Hypothalamus (tissue), 51 donors: Measurements from ENCODE around the gene OVOL2.
"Not testable (repeated sequence)": the region's sequence is repeated elsewhere in the genome, so short reads cannot be mapped to it uniquely, and the experiment has no call there.

Source experiments
- DNase-seq, 51 donors: peaks; one replicate each; lab custom pipeline; 2025; lab: John Stamatoyannopoulos, UW

OVOL2 gene

GRCh38 chr20:18057101-18057993 lies at the start of gene OVOL2:
Gene OVOL2, minus strand, starts transcription at chr20:18057916. Its CDS starts 282 bp downstream, at chr20:18057634.
- no peak for DNase-seq

GRCh38 chr20:18103497-18103896 lies 45.8 kb upstream of the OVOL2 start:
- no peak for DNase-seq

GRCh38 chr20:18101125-18101810 lies 43.6 kb upstream of the OVOL2 start:
- DNase-seq, result peak in 5 of 51 donors; percentile 3 to 9 (median 4)

- DNase-seq, result not testable (repeated sequence)
These were observed 42.9 kb upstream of the OVOL2 start for GRCh38 chr20:18100569-18100968.

- DNase-seq, result no peak
These were observed 36.5 kb upstream of the OVOL2 start for GRCh38 chr20:18094191-18094590.

- no peak for DNase-seq
These were observed 35.7 kb upstream of the OVOL2 start for GRCh38 chr20:18093388-18093787.

GRCh38 chr20:18092890-18093289 lies 35.2 kb upstream of the OVOL2 start:
- DNase-seq, result no peak

- no peak for DNase-seq
These were observed 33.9 kb upstream of the OVOL2 start for GRCh38 chr20:18091623-18092022.

- DNase-seq, result no peak
These were observed 32.8 kb upstream of the OVOL2 start for GRCh38 chr20:18090477-18090876.

- DNase-seq, result no peak
These were observed 32.3 kb upstream of the OVOL2 start for GRCh38 chr20:18090044-18090443.

GRCh38 chr20:18088841-18089240 lies 31.1 kb upstream of the OVOL2 start:
- not testable (repeated sequence) for DNase-seq

- not testable (repeated sequence) for DNase-seq
These were observed 30.6 kb upstream of the OVOL2 start for GRCh38 chr20:18088298-18088697.

- no peak for DNase-seq
These were observed 29.3 kb upstream of the OVOL2 start for GRCh38 chr20:18087054-18087453.

GRCh38 chr20:18080836-18081235 lies 23.1 kb upstream of the OVOL2 start:
- DNase-seq, result not testable (repeated sequence)

GRCh38 chr20:18079756-18080353 lies 22.1 kb upstream of the OVOL2 start:
- no peak for DNase-seq

GRCh38 chr20:18077157-18077556 lies 19.4 kb upstream of the OVOL2 start:
- DNase-seq, result no peak

GRCh38 chr20:18072532-18072931 lies 14.8 kb upstream of the OVOL2 start:
- no peak for DNase-seq

- no peak for DNase-seq
These were observed 9.0 kb upstream of the OVOL2 start for GRCh38 chr20:18066421-18067333.

- DNase-seq, result no peak
These were observed 6.0 kb upstream of the OVOL2 start for GRCh38 chr20:18063676-18064075.

- no peak for DNase-seq
These were observed 1.9 kb upstream of the OVOL2 start for GRCh38 chr20:18059603-18060002.
